RWPE2 (cell line): ENCODE data around the gene RGMB.

Experiments
- ATAC-seq: fragments of 200-7000 bp; cut with Tn5 transposase; 3 replicates; pipeline ENCODE4 v1.9.1; 2021; ENCODE audit warnings: low read depth
- DNase-seq: peaks from one replicate; pipeline ENCODE4 v3.0.0-alpha.2; 2020; ENCODE audit warnings: low spot score
- H3K27ac ChIP-seq: fragments of 450-650 bp; 2 replicates; pipeline ENCODE4 v1.5.1; 2017; ENCODE audit warnings: mild to moderate bottlenecking; ENCODE audit not compliant: poor library complexity, severe bottlenecking
- H3K27me3 ChIP-seq: fragments of 250-450 bp; sonication (Bioruptor Pico); 2 replicates; pipeline ENCODE4 v1.5.1; 2021; ENCODE audit warnings: mild to moderate bottlenecking, moderate library complexity; ENCODE audit not compliant: insufficient read depth, poor library complexity, severe bottlenecking
- H3K36me3 ChIP-seq: fragments of 250-450 bp; sonication (Bioruptor Pico); 2 replicates; pipeline ENCODE4 v1.5.1; 2020; ENCODE audit warnings: low read depth, mild to moderate bottlenecking, moderate library complexity
- H3K4me1 ChIP-seq: fragments of 250-450 bp; sonication (Bioruptor Pico); 2 replicates; pipeline ENCODE4 v1.5.1; 2021; ENCODE audit warnings: mild to moderate bottlenecking, moderate library complexity; ENCODE audit not compliant: insufficient read depth, poor library complexity, severe bottlenecking
- H3K4me3 ChIP-seq: fragments of 250-450 bp; sonication (Bioruptor Pico); 2 replicates; pipeline ENCODE4 v1.5.1; 2021; ENCODE audit warnings: mild to moderate bottlenecking, moderate library complexity; ENCODE audit not compliant: severe bottlenecking
- H3K9me3 ChIP-seq: fragments of 250-450 bp; sonication (Bioruptor Pico); 2 replicates; pipeline ENCODE4 v1.5.1; 2021; ENCODE audit warnings: mild to moderate bottlenecking, moderate library complexity; ENCODE audit not compliant: severe bottlenecking
- TF ChIP-seq, protein P1 (sequence below): fragments of 450-650 bp; IDR thresholded peaks from one replicate; pipeline ENCODE4 v1.5.1; 2017; ENCODE audit warnings: mild to moderate bottlenecking, moderate library complexity; ENCODE audit not compliant: poor library complexity, severe bottlenecking

RGMB gene

GRCh38 chr5:98836175-98836574 is 62.7 kb downstream of the RGMB start:
- H3K27me3 ChIP-seq = no peaks in the 10 kb centered on the region
- no peak overlapping the region for H3K27ac ChIP-seq
- H3K4me3 ChIP-seq = no peak overlapping the region
- no peaks in the 10 kb centered on the region for H3K4me1 ChIP-seq
- DNase-seq (no peak), ATAC-seq (0 out of 3 replicates have a peak, but pooled peaks have one; percentile 29)
- H3K9me3 ChIP-seq = no peaks in the 10 kb centered on the region
- TF ChIP-seq, protein P1, sequence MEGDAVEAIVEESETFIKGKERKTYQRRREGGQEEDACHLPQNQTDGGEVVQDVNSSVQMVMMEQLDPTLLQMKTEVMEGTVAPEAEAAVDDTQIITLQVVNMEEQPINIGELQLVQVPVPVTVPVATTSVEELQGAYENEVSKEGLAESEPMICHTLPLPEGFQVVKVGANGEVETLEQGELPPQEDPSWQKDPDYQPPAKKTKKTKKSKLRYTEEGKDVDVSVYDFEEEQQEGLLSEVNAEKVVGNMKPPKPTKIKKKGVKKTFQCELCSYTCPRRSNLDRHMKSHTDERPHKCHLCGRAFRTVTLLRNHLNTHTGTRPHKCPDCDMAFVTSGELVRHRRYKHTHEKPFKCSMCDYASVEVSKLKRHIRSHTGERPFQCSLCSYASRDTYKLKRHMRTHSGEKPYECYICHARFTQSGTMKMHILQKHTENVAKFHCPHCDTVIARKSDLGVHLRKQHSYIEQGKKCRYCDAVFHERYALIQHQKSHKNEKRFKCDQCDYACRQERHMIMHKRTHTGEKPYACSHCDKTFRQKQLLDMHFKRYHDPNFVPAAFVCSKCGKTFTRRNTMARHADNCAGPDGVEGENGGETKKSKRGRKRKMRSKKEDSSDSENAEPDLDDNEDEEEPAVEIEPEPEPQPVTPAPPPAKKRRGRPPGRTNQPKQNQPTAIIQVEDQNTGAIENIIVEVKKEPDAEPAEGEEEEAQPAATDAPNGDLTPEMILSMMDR = no peak
- H3K36me3 ChIP-seq = no peaks in the 10 kb centered on the region

DNA sequence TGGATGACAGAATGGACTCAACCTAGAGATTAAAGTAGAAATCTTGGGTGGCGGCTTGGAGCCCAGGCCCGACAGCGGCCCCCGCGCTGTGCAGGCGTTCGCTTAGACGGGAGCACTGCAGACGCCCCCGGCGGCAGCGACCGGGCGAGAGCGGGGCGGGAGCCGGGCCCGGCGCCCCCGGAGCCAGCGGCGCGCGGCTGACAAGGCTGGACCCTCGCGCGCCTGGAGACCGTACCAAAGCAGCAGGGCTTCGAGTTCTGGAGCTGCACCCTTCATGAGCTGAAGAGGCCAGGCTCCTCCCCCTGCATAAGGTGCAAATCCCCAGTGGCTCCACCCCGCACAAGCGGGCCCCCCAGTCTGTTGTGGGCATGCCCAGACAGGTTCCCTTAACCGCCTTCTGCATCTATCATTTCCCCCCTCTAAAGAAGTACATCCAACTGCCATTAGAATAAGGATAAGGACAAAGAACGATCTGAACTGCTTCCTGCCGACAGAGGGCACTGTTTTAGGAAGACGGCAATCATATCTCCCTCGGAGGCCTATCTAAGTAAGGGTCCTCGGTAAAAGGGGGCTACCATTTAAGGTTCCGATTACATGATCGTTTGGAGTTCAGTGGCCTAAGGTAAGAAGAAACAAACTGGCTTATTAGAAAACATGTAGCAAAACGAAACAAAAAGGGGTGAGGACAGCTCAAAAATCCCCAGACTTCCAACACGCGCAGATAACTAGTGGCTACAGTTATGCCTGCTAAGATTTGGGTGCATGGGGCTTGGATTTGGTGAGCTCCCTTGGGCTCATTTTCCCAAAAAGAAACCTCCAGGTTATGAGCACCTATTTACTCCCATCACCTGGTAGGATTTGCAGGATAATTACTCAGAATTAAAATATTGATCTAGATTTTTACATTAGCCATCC is 66.3 kb downstream of the RGMB start:
- TF ChIP-seq, protein P1 = peak; percentile 78
- H3K36me3 ChIP-seq = no peaks in the 10 kb centered on the region
- peak overlapping the region; percentile 5 for H3K4me3 ChIP-seq
- H3K9me3 ChIP-seq = no peaks in the 10 kb centered on the region
- ATAC-seq (peak; percentile 56), DNase-seq (no peak)
- no peaks in the 10 kb centered on the region for H3K27me3 ChIP-seq
- H3K27ac ChIP-seq = no peak overlapping the region
- H3K4me1 ChIP-seq = no peaks in the 10 kb centered on the region

- no peaks in the 10 kb centered on the region for H3K27me3 ChIP-seq
- no peaks in the 10 kb centered on the region for H3K9me3 ChIP-seq
- no peak for DNase-seq
- H3K4me1 ChIP-seq = no peaks in the 10 kb centered on the region
- no peak for ATAC-seq
- no peak overlapping the region for H3K4me3 ChIP-seq
- TF ChIP-seq, protein P1 = no peak
- H3K36me3 ChIP-seq = no peaks in the 10 kb centered on the region
- H3K27ac ChIP-seq = no peak overlapping the region
Observed at GRCh38 chr5:98840946-98841345, 67.5 kb downstream of the RGMB start.

- H3K36me3 ChIP-seq = no peaks in the 10 kb centered on the region
- ATAC-seq = no peak
Observed at GRCh38 chr5:98843481-98843880, 70.0 kb downstream of the RGMB start.

More at GRCh38 chr5:98843481-98843880, 70.0 kb downstream of the RGMB start:
- TF ChIP-seq, protein P1 = no peak
- Histone ChIP-seq H3K9me3 (no peaks in the 10 kb centered on the region), H3K4me1 (no peaks in the 10 kb centered on the region), H3K27me3 (no peaks in the 10 kb centered on the region), H3K4me3 (no peak overlapping the region), H3K27ac (no peak overlapping the region)
- no peak for DNase-seq
